H9 (cell line): ENCODE data around the gene TMEM126A. TPM values are rescaled to one million over a fixed set of nuclear protein-coding genes. Genes with fewer than 3 reads are reported as not detected.

ENCODE experiments used
- DNase-seq: peaks from one replicate; pipeline ENCODE4 v3.0.0-alpha.2; 2017
- H2AFZ ChIP-seq: one replicate; pipeline ENCODE4 v1.6.1; 2013; ENCODE audit warnings: mild to moderate bottlenecking, low read length, control low read depth, moderate library complexity
- H2AK5ac ChIP-seq: 2 replicates; pipeline ENCODE4 v1.6.1; 2013; ENCODE audit warnings: low read length, control low read depth, mixed read lengths; ENCODE audit not compliant: insufficient read length
- H2BK120ac ChIP-seq: one replicate; pipeline ENCODE4 v1.6.1; 2013; ENCODE audit warnings: low read depth, mild to moderate bottlenecking, low read length, control low read depth, inconsistent platforms; ENCODE audit not compliant: poor library complexity, severe bottlenecking
- H2BK12ac ChIP-seq: 2 replicates; pipeline ENCODE4 v1.6.1; 2013; ENCODE audit warnings: low read length, control low read depth, mixed read lengths, low read depth; ENCODE audit not compliant: insufficient read length
- H2BK15ac ChIP-seq: 2 replicates; pipeline ENCODE4 v1.6.1; 2013; ENCODE audit warnings: low read depth, low read length, control low read depth
- H2BK20ac ChIP-seq: one replicate; pipeline ENCODE4 v1.6.1; 2013; ENCODE audit warnings: low read depth, mild to moderate bottlenecking, low read length, control low read depth, inconsistent platforms; ENCODE audit not compliant: poor library complexity, severe bottlenecking
- H2BK5ac ChIP-seq: 2 replicates; pipeline ENCODE4 v1.6.1; 2013; ENCODE audit warnings: low read length, control low read depth, mixed read lengths; ENCODE audit not compliant: insufficient read length
- H3K14ac ChIP-seq: 2 replicates; pipeline ENCODE4 v1.6.1; 2013; ENCODE audit warnings: low read length, control low read depth; ENCODE audit not compliant: insufficient read depth
- H3K18ac ChIP-seq: 2 replicates; pipeline ENCODE4 v1.6.1; 2013; ENCODE audit warnings: low read depth, mild to moderate bottlenecking, mixed read lengths, low read length, control low read depth; ENCODE audit not compliant: insufficient read length
- H3K23ac ChIP-seq: 2 replicates; pipeline ENCODE4 v1.6.1; 2013; ENCODE audit warnings: low read length, control low read depth, mixed read lengths, low read depth; ENCODE audit not compliant: insufficient read length
- H3K23me2 ChIP-seq: 2 replicates; pipeline ENCODE4 v1.6.1; 2013; ENCODE audit warnings: low read depth, mild to moderate bottlenecking, mixed read lengths, low read length, control low read depth; ENCODE audit not compliant: insufficient read length, poor library complexity, severe bottlenecking
- H3K27ac ChIP-seq: 2 replicates; pipeline ENCODE4 v1.5.1; 2013; ENCODE audit warnings: low read length, control low read depth, mixed read lengths, low read depth; ENCODE audit not compliant: insufficient read length
- H3K27me3 ChIP-seq: 2 replicates; pipeline ENCODE4 v1.6.1; 2013; ENCODE audit warnings: low read length, control low read depth, inconsistent platforms; ENCODE audit not compliant: insufficient read depth
- H3K4ac ChIP-seq: 2 replicates; pipeline ENCODE4 v1.6.1; 2013; ENCODE audit warnings: low read depth, mild to moderate bottlenecking, control low read depth, inconsistent platforms, low read length, moderate library complexity
- H3K4me1 ChIP-seq: 2 replicates; pipeline ENCODE4 v1.6.1; 2013; ENCODE audit warnings: low read length, control low read depth, inconsistent platforms; ENCODE audit not compliant: insufficient read depth
- H3K4me2 ChIP-seq: 2 replicates; pipeline ENCODE4 v1.6.1; 2013; ENCODE audit warnings: low read length, control low read depth, mixed read lengths; ENCODE audit not compliant: insufficient read length, insufficient read depth
- H3K56ac ChIP-seq: 2 replicates; pipeline ENCODE4 v1.6.1; 2013; ENCODE audit warnings: low read depth, mild to moderate bottlenecking, mixed read lengths, low read length, control low read depth; ENCODE audit not compliant: insufficient read length
- H3K79me1 ChIP-seq: 2 replicates; pipeline ENCODE4 v1.6.1; 2013; ENCODE audit warnings: low read depth, mild to moderate bottlenecking, moderate library complexity, low read length, control low read depth, inconsistent platforms; ENCODE audit not compliant: insufficient read depth, poor library complexity, severe bottlenecking
- H3K79me2 ChIP-seq: 2 replicates; pipeline ENCODE4 v1.6.1; 2013; ENCODE audit warnings: low read length, control low read depth, inconsistent platforms; ENCODE audit not compliant: insufficient read depth
- H3K9ac ChIP-seq: 2 replicates; pipeline ENCODE4 v1.6.1; 2013; ENCODE audit warnings: low read length, control low read depth, mixed read lengths; ENCODE audit not compliant: insufficient read length; ENCODE audit errors: extremely low read depth
- H3K9me3 ChIP-seq: one replicate; pipeline ENCODE4 v1.6.1; 2013; ENCODE audit warnings: low read depth, low read length, inconsistent platforms; ENCODE audit not compliant: control insufficient read depth
- H3T11ph ChIP-seq: one replicate; pipeline ENCODE4 v1.6.1; 2013; ENCODE audit warnings: mild to moderate bottlenecking, low read length, control low read depth, inconsistent platforms
- H4K20me1 ChIP-seq: one replicate; pipeline ENCODE4 v1.6.1; 2013; ENCODE audit not compliant: control insufficient read depth, insufficient read length, insufficient read depth
- H4K5ac ChIP-seq: 2 replicates; pipeline ENCODE4 v1.6.1; 2013; ENCODE audit warnings: low read depth, mild to moderate bottlenecking, mixed read lengths, low read length, control low read depth; ENCODE audit not compliant: insufficient read length
- H4K8ac ChIP-seq: replicated peaks from 2 replicates; pipeline ENCODE4 v1.6.1; 2013; ENCODE audit warnings: low read length, control low read depth, mixed read lengths, low read depth; ENCODE audit not compliant: insufficient read length
- H4K91ac ChIP-seq: 2 replicates; pipeline ENCODE4 v1.6.1; 2013; ENCODE audit warnings: low read depth, mild to moderate bottlenecking, moderate library complexity, mixed read lengths, low read length, control low read depth; ENCODE audit not compliant: insufficient read length
- H3K27ac Mint-ChIP-seq, 3 experiments: 2 replicates in 2 of 3; 3 replicates in 1 of 3; pipeline ENCODE4 v1.8.0; 2020 to 2021; ENCODE audit warnings: mixed read lengths in 3 of 3, mild to moderate bottlenecking in 1 of 3, moderate library complexity in 1 of 3
- H3K27me3 Mint-ChIP-seq: 2 replicates; pipeline ENCODE4 v1.8.0; 2021; ENCODE audit warnings: low read depth, mild to moderate bottlenecking, moderate library complexity, mixed read lengths
- H3K36me3 Mint-ChIP-seq, 3 experiments: 2 replicates in 2 of 3; 3 replicates in 1 of 3; pipeline ENCODE4 v1.8.0; 2020 to 2021; ENCODE audit warnings: low read depth in 3 of 3, mixed read lengths in 3 of 3; ENCODE audit not compliant: insufficient read depth in 1 of 3
- H3K4me1 Mint-ChIP-seq, 2 experiments: 2 replicates each; pipeline ENCODE4 v1.8.0; 2020; ENCODE audit warnings: mixed read lengths in 2 of 2
- H3K4me3 Mint-ChIP-seq, 2 experiments: 2 replicates in 1 of 2; 3 replicates in 1 of 2; pipeline ENCODE4 v1.8.0; 2020 to 2021; ENCODE audit warnings: mild to moderate bottlenecking in 2 of 2, mixed read lengths in 2 of 2, moderate library complexity in 1 of 2
- H3K9me3 Mint-ChIP-seq, 2 experiments: 2 replicates in 1 of 2; 3 replicates in 1 of 2; pipeline ENCODE4 v1.8.0; 2020; ENCODE audit warnings: mild to moderate bottlenecking in 2 of 2, mixed read lengths in 2 of 2, moderate library complexity in 1 of 2
- CTCF ChIP-seq: fragments of 200-600 bp; sonication (generic); conservative IDR thresholded peaks from 3 replicates; pipeline ENCODE4 v1.8.0; 2021; ENCODE audit warnings: antibody characterized with exemption, mild to moderate bottlenecking
- WGBS: extraction: QIAGEN DNeasy Blood & Tissue Kit; methylation state at CpG from one replicate; pipeline ENCODE4 v1.1.7; 2013; ENCODE audit warnings: missing lambda C conversion rate, low lambda C conversion rate, mixed read lengths; ENCODE audit not compliant: insufficient read length; ENCODE audit errors: extremely low coverage; 5-methylcytosine and 5-hydroxymethylcytosine counted together
- total RNA-seq: library from RNA; stranded (reverse); gene quantifications from 2 replicates; pipeline ENCODE4 v1.2.1, GENCODE V29; 2021

The TMEM126A gene
- total RNA-seq, 1 experiment from 2014 or later: 28.0 TPM

- Histone ChIP-seq H3K4me1 (no peaks in the 10 kb centered on the region), H3K27ac (no peak overlapping the region), H4K8ac (no peak overlapping the region), H4K5ac (no peak overlapping the region), H3K9me3 (no peaks in the 10 kb centered on the region), H2BK20ac (no peak overlapping the region), H3K14ac (no peak overlapping the region), H3K27me3 (no peaks in the 10 kb centered on the region), H3K23ac (no peak overlapping the region), H2BK12ac (no peak overlapping the region), H2BK15ac (no peak overlapping the region), H3K79me1 (no peaks in the 10 kb centered on the region), H2BK5ac (no peak overlapping the region), H3K18ac (no peak overlapping the region), H4K20me1 (no peaks in the 10 kb centered on the region), H3K79me2 (no peaks in the 10 kb centered on the region), H3K23me2 (no peaks in the 10 kb centered on the region), H3T11ph (no peak overlapping the region), H3K56ac (no peak overlapping the region), H2BK120ac (no peak overlapping the region), H4K91ac (no peak overlapping the region), H3K4me2 (no peak overlapping the region), H2AK5ac (no peak overlapping the region), H2AFZ (no peak overlapping the region), H3K4ac (no peak overlapping the region), H3K9ac (no peak overlapping the region)
- no CpG with 5 or more reads among the region's 6 CpGs for WGBS
- Mint-ChIP-seq H3K27ac (no peak overlapping the region), H3K27me3 (no peaks in the 10 kb centered on the region), H3K4me1 (peaks cover 0 to 6% of the 10 kb centered on the region in 2 experiments; a peak in 3 of 4 replicates), H3K4me3 (no peak overlapping the region), H3K9me3 (no peaks in the 10 kb centered on the region), H3K36me3 (peaks cover 0 to 12% (median 4%) of the 10 kb centered on the region in 3 experiments; a peak in 3 of 7 replicates)
- no peak for TF ChIP-seq CTCF
- DNase-seq: no peak
Observed at GRCh38 chr11:85619499-85619898, 28.3 kb upstream of the TMEM126A start.
